Hepatocyte (in vitro differentiated cells): Measurements from ENCODE around the gene TEAD1. TPM values are rescaled to one million over a fixed set of nuclear protein-coding genes. Genes with fewer than 3 reads are reported as not detected.

Experiments used
- DNase-seq: peaks from one replicate; pipeline ENCODE4 v3.0.0-alpha.2; 2016; ENCODE audit warnings: low spot score
- H2AFZ ChIP-seq: fragments of 200-600 bp; sonication (generic); 2 replicates; pipeline ENCODE4 v1.6.0; 2016; ENCODE audit warnings: antibody characterized with exemption, mild to moderate bottlenecking
- H3K27ac ChIP-seq: fragments of 200-600 bp; sonication (generic); 2 replicates; pipeline ENCODE4 v1.5.1; 2016; ENCODE audit warnings: mild to moderate bottlenecking
- H3K27me3 ChIP-seq: fragments of 200-600 bp; sonication (generic); 2 replicates; pipeline ENCODE4 v1.6.1; 2016
- H3K36me3 ChIP-seq: fragments of 200-600 bp; sonication (generic); replicated peaks from 2 replicates; pipeline ENCODE4 v1.5.1; 2016; ENCODE audit warnings: low read depth; ENCODE audit not compliant: insufficient read depth
- H3K4me1 ChIP-seq: fragments of 200-600 bp; sonication (generic); 2 replicates; pipeline ENCODE4 v1.5.1; 2016; ENCODE audit warnings: mild to moderate bottlenecking, moderate library complexity; ENCODE audit not compliant: insufficient read depth
- H3K4me2 ChIP-seq: fragments of 200-600 bp; sonication (generic); 2 replicates; pipeline ENCODE4 v1.6.0; 2016
- H3K4me3 ChIP-seq: fragments of 200-600 bp; sonication (generic); 2 replicates; pipeline ENCODE4 v1.5.1; 2016; ENCODE audit warnings: mild to moderate bottlenecking
- H3K79me2 ChIP-seq: fragments of 200-600 bp; sonication (generic); 2 replicates; pipeline ENCODE4 v1.6.0; 2017; ENCODE audit warnings: mild to moderate bottlenecking
- H3K9me2 ChIP-seq: fragments of 200-600 bp; sonication (generic); replicated peaks from 2 replicates; pipeline ENCODE4 v1.6.0; 2017; ENCODE audit warnings: mild to moderate bottlenecking; ENCODE audit not compliant: insufficient read depth
- H3K9me3 ChIP-seq: fragments of 200-600 bp; sonication (generic); 2 replicates; pipeline ENCODE4 v1.5.1; 2016; ENCODE audit warnings: low read depth, mild to moderate bottlenecking
- H4K20me1 ChIP-seq: fragments of 200-600 bp; sonication (generic); 2 replicates; pipeline ENCODE4 v1.6.0; 2016; ENCODE audit warnings: mild to moderate bottlenecking; ENCODE audit not compliant: insufficient read depth, poor library complexity, severe bottlenecking
- EZH2 ChIP-seq: fragments of 200-600 bp; sonication (generic); IDR thresholded peaks from 2 replicates; pipeline ENCODE4 v1.6.1; 2016; ENCODE audit warnings: antibody characterized with exemption, mild to moderate bottlenecking, borderline replicate concordance
- EZH2phosphoT487 ChIP-seq: fragments of 200-600 bp; sonication (generic); IDR thresholded peaks from one replicate; pipeline ENCODE4 v1.6.1; 2018; ENCODE audit warnings: antibody characterized with exemption, mild to moderate bottlenecking, low read depth, moderate library complexity; ENCODE audit not compliant: unreplicated experiment, severe bottlenecking
- WGBS: methylation state at CpG from one replicate; pipeline ENCODE4 v1.1.6; 2016; ENCODE audit warnings: low lambda C conversion rate; ENCODE audit errors: missing lambda C conversion rate; 5-methylcytosine and 5-hydroxymethylcytosine counted together
- polyA plus RNA-seq: library from polyadenylated mRNA; unstranded; fragments of >200 nt; fragmentation: Nextera tagmentation; extraction: Ambion mirVana; gene quantifications from 2 replicates; pipeline ENCODE4 v1.2.1, GENCODE V29; 2016
- total RNA-seq: library from RNA; depleted of rRNA; stranded (reverse); fragments of >200 nt; gene quantifications from 2 replicates; pipeline ENCODE4 v1.2.3, GENCODE V29; 2014
- TF ChIP-seq, protein P1 (sequence below): fragments of 200-600 bp; sonication (generic); IDR thresholded peaks from 2 replicates; pipeline ENCODE4 v1.5.1; 2016; ENCODE audit warnings: antibody characterized with exemption, mild to moderate bottlenecking; ENCODE audit not compliant: poor library complexity

The TEAD1 gene
- total and polyA plus RNA-seq, 2 experiments from 2014 or later, result 37.2 to 82.2 TPM

GRCh38 chr11:12941671-12942070, 267.4 kb downstream of the TEAD1 start:
- Histone ChIP-seq H3K27ac (no peak overlapping the region), H3K4me2 (no peak overlapping the region)

GRCh38 chr11:12942157-12942556, 267.9 kb downstream of the TEAD1 start:
- Histone ChIP-seq H3K4me2 (no peak overlapping the region), H3K9me3 (no peaks in the 10 kb centered on the region), H3K79me2 (no peaks in the 10 kb centered on the region), H4K20me1 (no peaks in the 10 kb centered on the region), H3K27ac (no peak overlapping the region), H3K27me3 (no peaks in the 10 kb centered on the region), H2AFZ (no peak overlapping the region), H3K36me3 (peaks cover 6% of the 10 kb centered on the region), H3K4me3 (no peak overlapping the region), H3K9me2 (no peaks in the 10 kb centered on the region), H3K4me1 (no peaks in the 10 kb centered on the region)
- DNase-seq, result no peak
- WGBS, result 98% methylated on average over 11 of the region's 11 CpGs
- TF ChIP-seq, protein P1, sequence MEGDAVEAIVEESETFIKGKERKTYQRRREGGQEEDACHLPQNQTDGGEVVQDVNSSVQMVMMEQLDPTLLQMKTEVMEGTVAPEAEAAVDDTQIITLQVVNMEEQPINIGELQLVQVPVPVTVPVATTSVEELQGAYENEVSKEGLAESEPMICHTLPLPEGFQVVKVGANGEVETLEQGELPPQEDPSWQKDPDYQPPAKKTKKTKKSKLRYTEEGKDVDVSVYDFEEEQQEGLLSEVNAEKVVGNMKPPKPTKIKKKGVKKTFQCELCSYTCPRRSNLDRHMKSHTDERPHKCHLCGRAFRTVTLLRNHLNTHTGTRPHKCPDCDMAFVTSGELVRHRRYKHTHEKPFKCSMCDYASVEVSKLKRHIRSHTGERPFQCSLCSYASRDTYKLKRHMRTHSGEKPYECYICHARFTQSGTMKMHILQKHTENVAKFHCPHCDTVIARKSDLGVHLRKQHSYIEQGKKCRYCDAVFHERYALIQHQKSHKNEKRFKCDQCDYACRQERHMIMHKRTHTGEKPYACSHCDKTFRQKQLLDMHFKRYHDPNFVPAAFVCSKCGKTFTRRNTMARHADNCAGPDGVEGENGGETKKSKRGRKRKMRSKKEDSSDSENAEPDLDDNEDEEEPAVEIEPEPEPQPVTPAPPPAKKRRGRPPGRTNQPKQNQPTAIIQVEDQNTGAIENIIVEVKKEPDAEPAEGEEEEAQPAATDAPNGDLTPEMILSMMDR, result no peak
- no peak for TF ChIP-seq EZH2
- no peak for TF ChIP-seq EZH2phosphoT487

More at GRCh38 chr11:12941671-12942070, 267.4 kb downstream of the TEAD1 start:
- Histone ChIP-seq H3K4me1 (no peaks in the 10 kb centered on the region), H3K36me3 (peaks cover 6% of the 10 kb centered on the region), H2AFZ (no peak overlapping the region), H3K79me2 (no peaks in the 10 kb centered on the region), H3K27me3 (no peaks in the 10 kb centered on the region), H3K9me3 (no peaks in the 10 kb centered on the region), H3K9me2 (no peaks in the 10 kb centered on the region), H3K4me3 (no peak overlapping the region), H4K20me1 (no peaks in the 10 kb centered on the region)
- TF ChIP-seq EZH2phosphoT487, result no peak
- TF ChIP-seq, protein P1, result no peak
- TF ChIP-seq EZH2, result no peak
- 97% methylated on average over 4 of the region's 4 CpGs for WGBS
- DNase-seq, result no peak

DNA sequence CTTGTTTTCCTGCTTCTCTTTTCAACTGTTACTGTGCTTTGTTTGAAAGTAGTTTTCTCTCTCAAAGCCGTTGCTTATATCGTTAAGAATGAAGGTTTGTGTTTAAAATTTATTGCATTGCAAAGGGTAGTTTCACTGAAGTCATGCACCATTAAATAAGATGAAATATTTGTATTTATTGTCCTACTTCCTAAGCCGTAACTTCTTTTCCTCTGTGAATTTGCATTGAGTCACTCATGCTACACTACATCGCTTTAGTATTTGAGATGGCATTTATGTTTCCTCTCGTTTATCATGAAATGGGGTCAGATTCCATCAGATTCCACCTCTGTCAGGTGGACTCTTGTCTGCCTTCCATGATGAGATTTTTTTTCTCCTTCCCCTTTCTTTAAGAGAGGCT, 269.1 kb downstream of the TEAD1 start:
- H3K9me2 ChIP-seq, result no peaks in the 10 kb centered on the region
- no peaks in the 10 kb centered on the region for H3K27me3 ChIP-seq
- H3K4me1 ChIP-seq, result no peaks in the 10 kb centered on the region
- H2AFZ ChIP-seq, result no peak overlapping the region
- no peak overlapping the region for H3K4me3 ChIP-seq
- H4K20me1 ChIP-seq, result no peaks in the 10 kb centered on the region
- TF ChIP-seq EZH2 (no peak), EZH2phosphoT487 (no peak)
- TF ChIP-seq, protein P1, result no peak
- no peak overlapping the region for H3K4me2 ChIP-seq
- 97% methylated on average over 5 of the region's 5 CpGs for WGBS
- H3K27ac ChIP-seq, result no peak overlapping the region
- H3K36me3 ChIP-seq, result peaks cover 6% of the 10 kb centered on the region
- DNase-seq, result no peak
- H3K79me2 ChIP-seq, result no peaks in the 10 kb centered on the region
- H3K9me3 ChIP-seq, result no peaks in the 10 kb centered on the region

- TF ChIP-seq, protein P1, result no peak
- TF ChIP-seq EZH2phosphoT487 (no peak), EZH2 (no peak)
- Histone ChIP-seq H3K9me2 (no peaks in the 10 kb centered on the region), H3K36me3 (peaks cover 3% of the 10 kb centered on the region), H3K4me2 (no peak overlapping the region), H3K27me3 (no peaks in the 10 kb centered on the region), H4K20me1 (no peaks in the 10 kb centered on the region), H3K79me2 (no peaks in the 10 kb centered on the region), H3K9me3 (no peaks in the 10 kb centered on the region), H3K4me3 (no peak overlapping the region), H3K4me1 (no peaks in the 10 kb centered on the region), H3K27ac (no peak overlapping the region), H2AFZ (no peak overlapping the region)
- 87% methylated on average over 3 of the region's 3 CpGs for WGBS
- no peak for DNase-seq
Observed at GRCh38 chr11:12944889-12945288, 270.7 kb downstream of the TEAD1 start.
